ENCODE measurements around the gene DNAH9. TPM values are rescaled to one million over a fixed set of nuclear protein-coding genes. Genes with fewer than 3 reads are reported as not detected.

Gene DNAH9
- total and polyA plus RNA-seq, 2 of the 8 experiments (the other 6 are each of a cell fraction or from before 2014, with no cell fraction given), result 0.21 to 0.86 TPM

GRCh38 chr17:11969565-11969964 lies 371.3 kb downstream of the DNAH9 start (continued):
- TF ChIP-seq, protein P1, sequence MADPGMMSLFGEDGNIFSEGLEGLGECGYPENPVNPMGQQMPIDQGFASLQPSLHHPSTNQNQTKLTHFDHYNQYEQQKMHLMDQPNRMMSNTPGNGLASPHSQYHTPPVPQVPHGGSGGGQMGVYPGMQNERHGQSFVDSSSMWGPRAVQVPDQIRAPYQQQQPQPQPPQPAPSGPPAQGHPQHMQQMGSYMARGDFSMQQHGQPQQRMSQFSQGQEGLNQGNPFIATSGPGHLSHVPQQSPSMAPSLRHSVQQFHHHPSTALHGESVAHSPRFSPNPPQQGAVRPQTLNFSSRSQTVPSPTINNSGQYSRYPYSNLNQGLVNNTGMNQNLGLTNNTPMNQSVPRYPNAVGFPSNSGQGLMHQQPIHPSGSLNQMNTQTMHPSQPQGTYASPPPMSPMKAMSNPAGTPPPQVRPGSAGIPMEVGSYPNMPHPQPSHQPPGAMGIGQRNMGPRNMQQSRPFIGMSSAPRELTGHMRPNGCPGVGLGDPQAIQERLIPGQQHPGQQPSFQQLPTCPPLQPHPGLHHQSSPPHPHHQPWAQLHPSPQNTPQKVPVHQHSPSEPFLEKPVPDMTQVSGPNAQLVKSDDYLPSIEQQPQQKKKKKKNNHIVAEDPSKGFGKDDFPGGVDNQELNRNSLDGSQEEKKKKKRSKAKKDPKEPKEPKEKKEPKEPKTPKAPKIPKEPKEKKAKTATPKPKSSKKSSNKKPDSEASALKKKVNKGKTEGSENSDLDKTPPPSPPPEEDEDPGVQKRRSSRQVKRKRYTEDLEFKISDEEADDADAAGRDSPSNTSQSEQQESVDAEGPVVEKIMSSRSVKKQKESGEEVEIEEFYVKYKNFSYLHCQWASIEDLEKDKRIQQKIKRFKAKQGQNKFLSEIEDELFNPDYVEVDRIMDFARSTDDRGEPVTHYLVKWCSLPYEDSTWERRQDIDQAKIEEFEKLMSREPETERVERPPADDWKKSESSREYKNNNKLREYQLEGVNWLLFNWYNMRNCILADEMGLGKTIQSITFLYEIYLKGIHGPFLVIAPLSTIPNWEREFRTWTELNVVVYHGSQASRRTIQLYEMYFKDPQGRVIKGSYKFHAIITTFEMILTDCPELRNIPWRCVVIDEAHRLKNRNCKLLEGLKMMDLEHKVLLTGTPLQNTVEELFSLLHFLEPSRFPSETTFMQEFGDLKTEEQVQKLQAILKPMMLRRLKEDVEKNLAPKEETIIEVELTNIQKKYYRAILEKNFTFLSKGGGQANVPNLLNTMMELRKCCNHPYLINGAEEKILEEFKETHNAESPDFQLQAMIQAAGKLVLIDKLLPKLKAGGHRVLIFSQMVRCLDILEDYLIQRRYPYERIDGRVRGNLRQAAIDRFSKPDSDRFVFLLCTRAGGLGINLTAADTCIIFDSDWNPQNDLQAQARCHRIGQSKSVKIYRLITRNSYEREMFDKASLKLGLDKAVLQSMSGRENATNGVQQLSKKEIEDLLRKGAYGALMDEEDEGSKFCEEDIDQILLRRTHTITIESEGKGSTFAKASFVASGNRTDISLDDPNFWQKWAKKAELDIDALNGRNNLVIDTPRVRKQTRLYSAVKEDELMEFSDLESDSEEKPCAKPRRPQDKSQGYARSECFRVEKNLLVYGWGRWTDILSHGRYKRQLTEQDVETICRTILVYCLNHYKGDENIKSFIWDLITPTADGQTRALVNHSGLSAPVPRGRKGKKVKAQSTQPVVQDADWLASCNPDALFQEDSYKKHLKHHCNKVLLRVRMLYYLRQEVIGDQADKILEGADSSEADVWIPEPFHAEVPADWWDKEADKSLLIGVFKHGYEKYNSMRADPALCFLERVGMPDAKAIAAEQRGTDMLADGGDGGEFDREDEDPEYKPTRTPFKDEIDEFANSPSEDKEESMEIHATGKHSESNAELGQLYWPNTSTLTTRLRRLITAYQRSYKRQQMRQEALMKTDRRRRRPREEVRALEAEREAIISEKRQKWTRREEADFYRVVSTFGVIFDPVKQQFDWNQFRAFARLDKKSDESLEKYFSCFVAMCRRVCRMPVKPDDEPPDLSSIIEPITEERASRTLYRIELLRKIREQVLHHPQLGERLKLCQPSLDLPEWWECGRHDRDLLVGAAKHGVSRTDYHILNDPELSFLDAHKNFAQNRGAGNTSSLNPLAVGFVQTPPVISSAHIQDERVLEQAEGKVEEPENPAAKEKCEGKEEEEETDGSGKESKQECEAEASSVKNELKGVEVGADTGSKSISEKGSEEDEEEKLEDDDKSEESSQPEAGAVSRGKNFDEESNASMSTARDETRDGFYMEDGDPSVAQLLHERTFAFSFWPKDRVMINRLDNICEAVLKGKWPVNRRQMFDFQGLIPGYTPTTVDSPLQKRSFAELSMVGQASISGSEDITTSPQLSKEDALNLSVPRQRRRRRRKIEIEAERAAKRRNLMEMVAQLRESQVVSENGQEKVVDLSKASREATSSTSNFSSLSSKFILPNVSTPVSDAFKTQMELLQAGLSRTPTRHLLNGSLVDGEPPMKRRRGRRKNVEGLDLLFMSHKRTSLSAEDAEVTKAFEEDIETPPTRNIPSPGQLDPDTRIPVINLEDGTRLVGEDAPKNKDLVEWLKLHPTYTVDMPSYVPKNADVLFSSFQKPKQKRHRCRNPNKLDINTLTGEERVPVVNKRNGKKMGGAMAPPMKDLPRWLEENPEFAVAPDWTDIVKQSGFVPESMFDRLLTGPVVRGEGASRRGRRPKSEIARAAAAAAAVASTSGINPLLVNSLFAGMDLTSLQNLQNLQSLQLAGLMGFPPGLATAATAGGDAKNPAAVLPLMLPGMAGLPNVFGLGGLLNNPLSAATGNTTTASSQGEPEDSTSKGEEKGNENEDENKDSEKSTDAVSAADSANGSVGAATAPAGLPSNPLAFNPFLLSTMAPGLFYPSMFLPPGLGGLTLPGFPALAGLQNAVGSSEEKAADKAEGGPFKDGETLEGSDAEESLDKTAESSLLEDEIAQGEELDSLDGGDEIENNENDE (IDR thresholded peaks at IDR 0.05; ENCODE audit: insufficient replicate concordance, low read length), result no peak
- TF ChIP-seq RNF2 (IDR thresholded peaks at IDR 0.05; ENCODE audit: borderline replicate concordance, low read depth, low read length, missing control alignments, poor library complexity, severe bottlenecking), result no peak
- no peak for TF ChIP-seq MAFK (IDR thresholded peaks at IDR 0.05; ENCODE audit: low read depth, low read length)
- no peak for TF ChIP-seq CBX5 (IDR thresholded peaks at IDR 0.05; ENCODE audit: low read depth, low read length)
- TF ChIP-seq TAF7 (optimal IDR thresholded peaks at IDR 0.05; ENCODE audit: borderline replicate concordance, low read depth, low read length), result no peak
- TF ChIP-seq JUN (IDR thresholded peaks at IDR 0.05; ENCODE audit: low read depth, low read length), result no peak

Measured in H1 (cell line).